HEK293T (cell line): ENCODE results near the gene DDT.
"Not testable (repeated sequence)": the region's sequence is repeated elsewhere in the genome, so short reads cannot be mapped to it uniquely, and the experiment has no call there.

Source experiments
- BHLHE40 ChIP-seq: fragments of 450-650 bp; IDR thresholded peaks from 2 replicates; pipeline ENCODE4 v1.6.1; 2016; ENCODE audit warnings: mild to moderate bottlenecking, moderate library complexity, borderline replicate concordance
- FOXA1 ChIP-seq: fragments of 450-650 bp; IDR thresholded peaks from 2 replicates; pipeline ENCODE4 v1.6.1; 2016; ENCODE audit warnings: mild to moderate bottlenecking
- FOXK2 ChIP-seq: fragments of 450-650 bp; IDR thresholded peaks from 2 replicates; pipeline ENCODE4 v1.6.1; 2016; ENCODE audit warnings: mild to moderate bottlenecking
- LEF1 ChIP-seq: fragments of 450-650 bp; IDR thresholded peaks from 2 replicates; pipeline ENCODE4 v1.6.1; 2017; ENCODE audit warnings: mild to moderate bottlenecking, borderline replicate concordance
- NFRKB ChIP-seq: fragments of 450-650 bp; IDR thresholded peaks from 2 replicates; pipeline ENCODE4 v1.6.1; 2016; ENCODE audit warnings: mild to moderate bottlenecking, moderate library complexity
- TARDBP ChIP-seq: fragments of 450-650 bp; IDR thresholded peaks from 2 replicates; pipeline ENCODE4 v1.6.1; 2016
- TF ChIP-seq, protein P1 (sequence below): fragments of 450-650 bp; IDR thresholded peaks from 2 replicates; pipeline ENCODE4 v1.6.1; 2016

- TF ChIP-seq TARDBP, NFRKB, BHLHE40, LEF1, FOXA1, FOXK2: not testable (repeated sequence)
- TF ChIP-seq, protein P1, sequence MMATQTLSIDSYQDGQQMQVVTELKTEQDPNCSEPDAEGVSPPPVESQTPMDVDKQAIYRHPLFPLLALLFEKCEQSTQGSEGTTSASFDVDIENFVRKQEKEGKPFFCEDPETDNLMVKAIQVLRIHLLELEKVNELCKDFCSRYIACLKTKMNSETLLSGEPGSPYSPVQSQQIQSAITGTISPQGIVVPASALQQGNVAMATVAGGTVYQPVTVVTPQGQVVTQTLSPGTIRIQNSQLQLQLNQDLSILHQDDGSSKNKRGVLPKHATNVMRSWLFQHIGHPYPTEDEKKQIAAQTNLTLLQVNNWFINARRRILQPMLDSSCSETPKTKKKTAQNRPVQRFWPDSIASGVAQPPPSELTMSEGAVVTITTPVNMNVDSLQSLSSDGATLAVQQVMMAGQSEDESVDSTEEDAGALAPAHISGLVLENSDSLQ: not testable (repeated sequence)
Observed at GRCh38 chr22:23949764-23950163, 24.5 kb downstream of the DDT start.
